ENCODE measurements around the gene GLI1.

- TF ChIP-seq, protein P1, sequence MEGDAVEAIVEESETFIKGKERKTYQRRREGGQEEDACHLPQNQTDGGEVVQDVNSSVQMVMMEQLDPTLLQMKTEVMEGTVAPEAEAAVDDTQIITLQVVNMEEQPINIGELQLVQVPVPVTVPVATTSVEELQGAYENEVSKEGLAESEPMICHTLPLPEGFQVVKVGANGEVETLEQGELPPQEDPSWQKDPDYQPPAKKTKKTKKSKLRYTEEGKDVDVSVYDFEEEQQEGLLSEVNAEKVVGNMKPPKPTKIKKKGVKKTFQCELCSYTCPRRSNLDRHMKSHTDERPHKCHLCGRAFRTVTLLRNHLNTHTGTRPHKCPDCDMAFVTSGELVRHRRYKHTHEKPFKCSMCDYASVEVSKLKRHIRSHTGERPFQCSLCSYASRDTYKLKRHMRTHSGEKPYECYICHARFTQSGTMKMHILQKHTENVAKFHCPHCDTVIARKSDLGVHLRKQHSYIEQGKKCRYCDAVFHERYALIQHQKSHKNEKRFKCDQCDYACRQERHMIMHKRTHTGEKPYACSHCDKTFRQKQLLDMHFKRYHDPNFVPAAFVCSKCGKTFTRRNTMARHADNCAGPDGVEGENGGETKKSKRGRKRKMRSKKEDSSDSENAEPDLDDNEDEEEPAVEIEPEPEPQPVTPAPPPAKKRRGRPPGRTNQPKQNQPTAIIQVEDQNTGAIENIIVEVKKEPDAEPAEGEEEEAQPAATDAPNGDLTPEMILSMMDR (IDR thresholded peaks at IDR 0.05): no peak
- TF ChIP-seq POLR2AphosphoS5 (IDR thresholded peaks at IDR 0.05): no peak
Observed at GRCh38 chr12:57511588-57512325, 52.2 kb downstream of the GLI1 start.

Data from prostate gland (tissue), 2 donors.